NCI-H526 treated with DMSO at 0.1 percent for 48 hours (cell line): ENCODE data around the gene FGFR2.
A peak's percentile ranks its signal among the peaks of the same experiment; 100 is the strongest.
"Not testable (repeated sequence)": the region's sequence is repeated elsewhere in the genome, so short reads cannot be mapped to it uniquely, and the experiment has no call there.

Experiments used
- DNase-seq: peaks from one replicate; lab custom pipeline; 2025; lab: John Stamatoyannopoulos, UW

Gene FGFR2

DNA sequence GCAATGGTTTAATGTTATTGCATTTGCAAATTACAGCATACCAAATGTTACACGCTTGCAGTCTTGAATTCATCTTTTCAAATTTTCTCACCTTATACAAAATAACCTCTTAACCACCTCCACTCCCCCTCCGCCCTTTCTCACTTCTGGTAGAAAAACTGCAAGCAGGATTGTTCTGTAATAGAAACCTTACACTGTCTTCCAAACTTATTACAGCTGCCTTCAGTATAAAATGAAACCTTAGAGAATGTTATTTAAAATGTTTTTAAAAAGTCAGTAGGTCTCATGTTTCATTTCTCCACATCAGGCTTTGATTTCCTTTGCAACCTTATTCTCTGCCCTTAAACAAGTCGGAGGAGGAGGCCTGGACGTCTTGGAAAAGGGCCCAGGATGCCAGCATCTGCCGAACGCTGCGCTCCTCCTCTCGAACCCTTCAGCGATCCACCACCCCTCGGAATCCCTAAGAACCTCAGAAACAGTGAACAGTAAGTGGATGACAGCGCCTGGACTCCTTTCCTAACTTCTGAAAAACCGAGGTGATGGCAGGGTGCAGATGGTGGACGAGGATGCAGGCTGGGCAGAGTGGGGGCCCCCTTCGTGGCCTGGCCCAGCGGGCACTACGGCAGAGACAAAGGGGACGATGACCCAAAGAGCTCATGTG, 74.0 kb downstream of the FGFR2 start:
- no peak for DNase-seq

DNA sequence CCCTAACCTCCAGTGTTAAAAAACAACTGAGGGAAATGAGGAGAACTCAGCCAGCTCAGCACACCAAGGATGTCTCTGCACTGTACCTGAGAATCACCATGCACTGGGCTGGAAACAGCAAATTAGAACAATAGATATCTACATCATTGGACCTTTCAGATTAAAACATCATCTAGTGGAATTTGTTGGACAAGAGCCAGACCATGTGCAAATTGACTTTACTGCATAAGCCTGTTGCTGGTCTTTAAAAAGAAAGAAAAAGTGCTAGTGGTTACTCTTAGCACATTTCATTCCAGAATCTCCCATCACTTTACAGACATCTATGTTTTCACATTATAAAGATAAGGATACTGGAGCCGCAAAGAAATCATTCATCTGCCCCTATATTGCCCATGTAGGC, 75.4 kb downstream of the FGFR2 start:
- no peak for DNase-seq

DNA sequence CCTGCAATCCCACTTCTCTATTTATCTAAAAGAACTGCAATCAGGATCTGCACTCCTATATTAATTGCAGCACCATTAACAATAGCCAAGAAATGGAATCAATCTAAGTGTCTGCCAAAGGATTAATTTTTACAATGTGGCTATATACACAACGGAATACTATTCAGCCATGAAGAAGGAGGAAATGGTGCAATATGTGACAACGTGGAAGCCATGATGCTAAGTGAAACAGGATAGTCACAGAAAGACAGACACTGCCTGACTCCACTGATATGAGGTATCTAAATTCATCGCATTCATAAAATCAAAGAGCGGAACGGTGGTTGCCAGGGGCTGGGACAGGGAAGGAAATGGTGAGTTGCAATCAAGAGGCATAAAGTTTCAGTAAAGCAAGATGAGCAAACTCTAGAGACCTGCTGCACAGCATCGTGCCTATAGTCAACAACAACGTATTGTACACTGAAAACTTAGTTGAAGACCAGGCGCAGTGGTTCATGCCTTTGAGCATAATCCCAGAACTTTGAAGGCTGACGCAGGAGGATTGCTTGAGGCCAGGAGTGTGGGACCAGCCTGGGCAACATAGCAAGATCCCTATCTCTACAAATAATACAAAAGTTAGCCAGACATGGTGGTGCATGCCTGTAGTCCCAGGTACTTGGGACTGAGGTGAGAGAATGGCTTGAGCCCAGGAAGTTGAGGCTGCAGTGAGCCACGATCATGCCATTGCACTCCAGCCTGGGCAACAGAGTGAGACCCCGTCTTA, 76.3 kb downstream of the FGFR2 start:
- DNase-seq, result no peak

DNA sequence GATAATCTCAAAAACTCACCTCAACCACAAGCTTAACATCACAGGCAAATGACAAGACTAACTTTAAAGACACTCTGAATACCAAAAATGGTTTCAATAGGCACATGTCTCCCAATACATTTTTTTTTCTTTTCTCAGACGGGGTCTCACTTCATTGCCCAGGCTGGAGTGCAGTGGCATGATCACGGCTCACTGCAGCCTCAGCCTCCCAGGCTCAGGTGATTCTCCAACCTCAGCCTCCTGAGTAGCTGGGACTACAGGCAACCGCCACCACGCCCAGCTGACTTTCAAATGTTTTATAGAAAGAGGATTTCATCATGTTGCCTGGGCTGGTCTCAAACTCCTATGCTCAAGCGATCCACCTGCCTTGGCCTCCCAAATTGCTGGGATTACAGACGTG, 77.7 kb downstream of the FGFR2 start:
- not testable (repeated sequence) for DNase-seq

DNA sequence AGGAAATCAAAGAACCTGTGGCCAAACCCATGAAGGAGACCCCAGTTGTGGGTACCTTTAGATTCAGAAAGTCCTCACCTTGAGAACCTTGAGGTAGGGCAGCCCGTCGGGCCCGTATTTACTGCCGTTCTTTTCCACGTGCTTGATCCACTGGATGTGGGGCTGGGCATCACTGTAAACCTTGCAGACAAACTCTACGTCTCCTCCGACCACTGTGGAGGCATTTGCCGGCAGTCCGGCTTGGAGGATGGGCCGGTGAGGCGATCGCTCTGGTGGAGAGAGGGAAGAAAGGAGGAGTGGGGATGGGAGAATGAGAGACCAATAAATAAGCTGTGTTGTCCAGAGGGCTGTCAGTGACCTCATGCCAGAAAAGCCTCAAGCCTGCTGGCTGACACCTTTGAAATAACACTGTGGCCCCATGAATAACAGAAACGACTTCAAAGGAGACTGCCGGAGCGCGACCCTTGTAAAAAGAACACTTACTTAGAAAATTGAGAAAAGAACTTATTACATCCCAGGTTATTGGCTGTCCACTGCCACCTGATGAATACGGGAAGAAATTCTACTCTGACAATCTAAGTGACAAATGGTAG, 78.2 kb downstream of the FGFR2 start:
- DNase-seq, result no peak

DNA sequence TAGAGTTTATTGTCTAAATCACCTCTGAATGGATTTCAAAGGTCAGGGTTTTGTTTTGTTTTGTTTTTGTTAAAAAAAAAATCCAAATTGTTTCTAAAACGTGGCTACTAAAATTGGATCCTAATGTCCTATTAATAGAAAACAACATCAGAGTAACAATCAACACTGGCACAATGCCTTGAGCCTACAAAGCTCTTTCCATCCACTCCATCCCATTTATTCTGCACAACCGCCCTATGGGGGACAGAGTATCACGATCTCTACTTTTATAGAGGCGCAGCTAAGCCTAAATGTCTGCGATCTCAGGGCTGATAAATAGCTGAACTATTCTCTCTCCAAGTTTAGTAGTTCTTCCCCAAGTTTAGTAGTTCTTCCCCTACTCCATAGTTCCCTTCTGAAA, 78.8 kb downstream of the FGFR2 start:
- no peak for DNase-seq

DNA sequence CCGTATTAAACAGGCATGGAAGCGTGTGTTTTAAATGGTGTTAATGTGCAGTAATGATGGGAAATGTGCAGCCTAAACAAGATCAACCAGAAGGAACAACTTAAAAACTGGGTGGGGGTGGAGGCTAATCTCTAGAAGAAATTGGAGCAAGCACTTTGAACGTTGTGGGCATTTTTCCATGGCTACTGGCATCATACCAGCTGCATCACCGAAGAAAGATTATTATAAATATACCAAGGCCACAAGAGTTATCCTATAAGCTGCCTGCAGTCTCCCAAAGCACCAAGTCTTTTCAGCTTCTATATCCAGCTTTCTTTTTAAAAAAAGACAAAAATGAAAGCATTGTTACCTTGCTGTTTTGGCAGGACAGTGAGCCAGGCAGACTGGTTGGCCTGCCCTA, 79.9 kb downstream of the FGFR2 start:
- no peak for DNase-seq

DNA sequence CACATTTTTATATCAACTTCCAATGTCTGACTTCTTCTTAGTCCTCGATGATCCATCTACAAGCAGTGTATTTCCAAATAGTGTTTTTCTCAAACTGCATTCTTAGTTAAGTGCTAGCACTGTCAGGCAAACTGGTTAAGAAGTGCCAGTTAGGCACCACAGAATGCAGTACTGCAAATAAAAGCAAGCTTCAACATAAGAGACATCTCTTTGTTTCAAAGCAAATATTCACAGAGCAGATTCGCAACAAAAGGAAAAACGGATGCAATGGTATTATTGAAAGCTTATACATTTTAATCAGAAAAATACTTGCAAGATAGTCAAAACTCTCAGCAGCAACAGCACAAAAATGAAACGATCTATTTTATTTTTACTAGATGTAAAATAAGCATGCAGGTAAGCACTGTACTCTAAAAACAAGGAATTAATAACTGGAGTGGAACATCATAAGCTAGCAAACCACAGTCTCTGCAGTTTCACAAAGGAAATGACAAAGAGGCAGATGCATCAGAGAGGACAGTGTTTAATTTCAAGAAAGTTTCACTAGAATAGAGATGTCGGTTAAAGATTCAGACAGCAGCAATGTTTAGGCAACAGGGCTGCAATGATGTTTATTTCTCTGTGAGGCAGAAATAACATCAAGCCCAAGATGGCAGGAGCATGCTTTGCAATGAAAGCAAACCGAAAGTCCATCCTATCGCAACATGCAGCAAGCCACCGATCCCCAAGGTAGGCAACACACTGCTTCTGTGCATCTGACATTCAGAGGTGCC, 82.0 kb downstream of the FGFR2 start:
- no peak for DNase-seq

DNA sequence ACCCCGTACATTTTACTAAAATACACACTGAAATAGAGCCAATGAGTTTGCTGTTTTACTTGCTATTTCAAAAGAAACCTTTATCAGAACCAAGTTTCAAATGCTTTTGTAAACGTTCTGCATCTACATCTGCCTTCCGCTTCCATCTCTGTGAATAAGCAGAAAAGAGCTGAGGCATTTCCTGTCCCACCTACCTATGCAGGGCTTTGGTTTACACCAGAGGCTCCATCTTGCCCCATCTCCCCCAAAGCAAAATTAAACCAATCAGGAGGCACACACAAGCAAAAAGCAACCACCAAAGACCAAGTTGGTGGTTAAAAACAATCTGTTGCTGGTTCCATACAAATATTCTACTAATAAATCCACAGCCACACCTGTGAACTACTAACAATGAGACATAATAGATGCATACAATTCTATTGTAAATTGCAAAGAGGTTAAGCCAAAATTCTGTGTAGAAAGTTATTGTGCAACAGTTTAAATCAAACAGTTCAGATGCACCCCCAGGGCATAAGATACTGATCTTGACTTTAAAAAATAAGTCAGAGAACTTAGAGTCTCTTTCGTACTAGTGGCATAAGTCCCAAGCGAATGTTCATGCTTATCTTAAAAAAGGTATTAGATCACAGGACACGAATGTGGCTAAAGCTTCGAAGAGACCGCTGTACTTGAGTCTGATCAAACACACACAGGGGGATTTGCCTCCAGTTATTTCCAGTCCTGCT, 83.9 kb downstream of the FGFR2 start:
- DNase-seq, result no peak

DNA sequence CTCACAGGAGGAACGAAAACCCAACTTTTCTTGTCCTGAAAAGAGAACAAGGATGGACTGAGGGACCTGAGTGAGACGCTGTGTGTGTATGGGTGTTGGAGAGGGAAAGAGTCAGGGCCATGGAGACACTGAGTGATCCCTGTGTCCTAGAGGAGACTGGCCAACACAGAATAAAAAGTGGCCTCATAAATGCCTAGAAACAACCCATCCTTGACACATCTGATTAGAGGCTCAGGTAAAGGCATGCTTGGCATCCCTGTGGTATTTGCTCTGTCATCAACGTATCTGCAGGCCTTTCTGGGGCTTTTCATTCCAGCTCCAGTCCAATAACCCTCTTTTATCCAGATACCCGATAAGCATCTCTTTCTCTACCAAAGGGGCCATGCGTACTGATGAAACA, 86.3 kb downstream of the FGFR2 start:
- DNase-seq, result no peak

DNA sequence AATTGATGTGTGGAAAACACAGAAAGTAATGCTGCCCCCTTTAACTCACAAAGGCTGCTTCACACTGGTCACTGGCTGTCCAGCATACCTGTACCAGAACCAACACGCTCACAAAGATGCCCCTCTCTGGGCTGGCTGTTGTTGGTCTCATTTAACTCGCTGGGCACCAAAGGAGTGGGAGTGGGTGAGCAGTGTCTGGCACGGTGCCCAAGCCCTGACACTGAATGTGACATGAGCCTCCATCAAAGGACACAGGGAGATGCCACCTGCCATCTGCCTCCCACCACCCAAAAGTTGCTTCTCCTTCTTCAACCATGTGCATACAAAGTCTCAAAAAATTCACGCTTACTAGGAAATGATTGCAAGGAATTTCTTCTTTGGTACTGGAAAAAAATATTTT, 86.8 kb downstream of the FGFR2 start:
- DNase-seq, result no peak

DNA sequence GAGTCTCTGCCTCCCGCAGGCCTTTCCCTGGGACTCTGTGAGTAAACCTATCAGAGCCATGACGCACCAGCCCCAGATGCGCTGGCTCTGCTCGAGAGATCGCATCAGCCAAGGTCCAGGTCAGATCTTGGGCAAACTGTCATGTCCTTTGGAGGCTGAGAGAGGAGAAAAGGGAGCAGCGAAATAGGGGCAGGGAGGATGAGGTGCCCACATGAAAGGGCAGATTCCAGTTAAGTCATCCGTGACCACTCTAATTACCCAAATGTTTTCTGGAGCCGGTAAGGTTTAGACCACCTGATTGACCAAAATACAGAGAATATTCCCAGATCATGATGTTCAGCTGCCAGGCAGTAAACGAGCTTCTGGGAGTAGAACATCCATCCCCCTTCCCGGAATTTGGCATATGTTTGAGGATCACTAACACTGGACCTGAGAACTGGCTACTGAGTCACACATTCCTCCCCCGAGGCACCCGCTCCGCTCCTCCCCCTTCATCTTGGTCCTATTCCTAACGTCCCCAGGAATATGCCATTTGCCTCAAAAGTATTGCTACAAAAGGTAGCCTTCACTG, 88.0 kb downstream of the FGFR2 start:
- no peak for DNase-seq

DNA sequence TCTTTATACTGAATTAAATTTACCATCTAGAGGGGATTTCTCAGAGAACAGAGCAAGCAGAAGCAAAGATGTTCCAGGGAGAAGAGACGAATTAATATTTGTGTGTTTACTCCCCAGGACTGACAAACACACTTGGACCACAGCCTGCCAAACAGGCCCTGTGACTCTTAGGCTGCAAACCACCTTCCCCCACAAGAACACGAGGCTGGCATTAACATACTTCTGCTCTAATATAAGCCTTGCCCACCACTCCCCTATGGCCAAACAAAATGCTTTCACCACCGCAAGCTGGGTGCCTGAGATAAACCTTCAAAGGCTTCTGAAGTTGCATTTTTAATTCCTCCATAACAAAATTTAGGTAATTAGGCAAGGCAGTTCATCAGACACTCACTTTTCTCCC, 88.4 kb downstream of the FGFR2 start:
- DNase-seq, result no peak

DNA sequence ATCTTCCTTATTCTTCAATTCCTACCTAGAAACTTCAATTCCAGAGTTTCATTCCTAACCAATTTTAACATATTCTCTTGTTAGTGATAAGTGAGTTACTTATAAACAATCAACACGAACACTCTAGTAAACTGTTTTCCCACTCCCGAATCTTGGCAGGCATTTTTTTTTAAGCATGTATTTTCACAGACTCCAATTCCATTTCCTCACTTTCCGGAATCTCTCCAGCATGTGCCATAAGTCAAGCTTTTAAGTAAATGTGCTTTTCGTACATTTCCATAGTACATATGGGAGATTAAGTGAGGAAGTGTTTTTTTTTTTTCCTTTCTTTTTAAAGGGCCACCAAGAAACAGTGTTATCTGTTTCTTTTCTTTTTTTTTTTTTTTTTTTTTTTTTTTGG, 89.1 kb downstream of the FGFR2 start:
- no peak for DNase-seq

DNA sequence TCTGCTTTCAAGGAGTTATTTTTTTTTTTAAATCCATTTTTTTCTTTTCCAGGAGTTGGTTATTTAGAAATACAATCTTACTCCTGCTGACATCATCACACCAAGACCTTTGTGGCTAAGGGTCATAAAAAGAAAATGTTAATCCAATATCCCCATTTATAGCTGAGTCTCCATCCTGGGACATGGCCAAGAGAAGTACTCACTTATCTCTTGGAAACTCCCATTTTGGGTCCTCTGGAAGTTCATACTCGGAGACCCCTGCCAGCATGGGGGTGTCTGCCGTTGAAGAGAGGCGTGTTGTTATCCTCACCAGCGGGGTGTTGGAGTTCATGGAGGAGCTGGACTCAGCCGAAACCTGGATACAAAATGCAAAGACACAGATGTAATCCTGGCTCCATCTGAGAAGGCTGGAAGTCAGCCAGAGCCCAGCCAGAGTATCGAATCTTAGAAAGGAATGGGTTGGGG, 94.6 kb downstream of the FGFR2 start:
- no peak for DNase-seq

DNA sequence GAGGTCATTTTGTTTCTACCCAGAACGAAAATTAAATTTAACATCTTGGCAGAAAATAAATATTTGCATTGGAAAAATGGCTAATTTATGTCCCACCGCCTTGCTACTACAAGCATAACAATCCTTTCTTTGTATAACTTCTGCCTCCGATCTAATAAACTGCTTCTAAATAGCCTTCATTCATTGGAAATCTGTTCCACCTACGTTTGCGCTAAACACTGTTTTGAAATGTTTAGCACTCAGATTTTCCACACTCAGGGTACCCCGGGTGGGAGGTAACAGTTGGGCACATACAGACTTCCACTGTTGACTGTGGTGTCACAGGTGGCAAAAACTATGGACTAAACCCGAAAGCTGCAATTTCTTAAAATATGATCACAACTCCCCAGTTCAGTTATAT, 96.4 kb downstream of the FGFR2 start:
- peak; percentile 21 for DNase-seq

DNA sequence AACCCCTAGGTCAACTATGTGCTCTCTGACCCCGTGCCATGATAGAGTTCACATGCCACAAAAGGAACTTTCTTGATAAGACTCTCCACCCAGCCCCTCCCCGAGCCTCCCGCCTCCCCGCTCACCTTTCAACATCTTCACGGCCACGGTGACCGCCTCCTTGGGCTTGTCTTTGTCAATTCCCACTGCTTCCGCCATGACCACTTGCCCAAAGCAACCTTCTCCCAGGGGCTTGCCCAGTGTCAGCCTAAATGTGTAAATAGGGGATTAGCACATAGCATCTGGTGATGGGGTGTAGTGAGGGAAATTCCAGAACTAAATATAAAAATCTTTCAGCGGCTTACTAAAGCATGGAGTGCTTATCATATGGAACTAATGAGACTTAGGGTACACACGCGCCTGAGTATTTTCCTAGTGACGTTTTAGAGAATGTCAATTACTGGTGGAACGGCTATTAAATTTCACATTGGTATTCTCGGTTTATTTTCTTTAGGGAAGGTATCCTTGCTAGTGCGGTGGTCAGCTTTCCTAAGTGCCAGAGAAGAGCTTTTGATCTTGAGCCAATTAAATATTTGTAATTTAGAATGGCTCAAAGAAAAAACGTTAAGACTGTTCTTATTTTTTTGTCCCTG, 97.4 kb downstream of the FGFR2 start:
- no peak for DNase-seq

DNA sequence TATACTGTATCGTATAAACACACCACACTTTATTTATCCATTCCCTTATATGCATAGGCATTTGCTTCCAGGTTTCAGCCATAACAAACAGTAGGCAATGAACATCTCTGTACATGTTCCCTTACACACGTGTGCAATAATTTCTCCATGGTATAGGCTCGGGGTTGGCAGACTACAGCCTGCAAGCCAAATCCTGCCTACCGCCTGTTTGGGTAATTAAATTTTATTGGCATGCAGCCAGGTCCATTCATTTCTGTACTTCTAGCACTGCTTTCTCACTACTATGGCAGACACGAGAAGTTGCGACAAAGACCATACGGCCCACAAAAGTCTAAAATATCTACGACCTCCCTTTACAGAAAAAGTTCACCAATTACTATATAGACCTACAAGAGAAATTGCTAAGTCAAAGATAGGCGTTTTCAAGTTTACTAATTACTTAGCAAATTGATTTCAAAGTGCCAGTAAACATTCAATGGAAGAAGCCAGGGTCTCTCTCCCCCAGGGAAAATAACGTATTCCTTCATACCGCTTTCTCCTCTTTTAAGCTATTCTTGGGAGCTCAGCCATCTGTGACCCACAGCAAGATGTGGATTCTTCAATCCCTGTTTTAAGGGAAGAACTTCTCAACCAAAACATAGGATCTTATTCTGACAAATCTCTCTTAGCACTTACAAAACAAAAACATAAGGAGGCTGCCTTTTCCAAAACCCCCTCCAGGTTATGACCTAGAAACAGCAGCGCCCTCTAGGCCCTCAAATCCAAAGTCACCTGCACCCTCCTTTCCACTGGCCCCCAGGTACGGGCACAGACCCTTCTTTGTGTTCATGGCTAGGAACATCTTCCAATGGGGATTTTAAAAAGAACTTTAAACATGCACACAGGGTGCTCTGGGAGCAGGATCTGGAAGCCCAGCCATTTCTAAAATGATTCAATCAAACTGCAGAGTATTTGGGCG, 100.5 kb downstream of the FGFR2 start:
- DNase-seq, result peak; percentile 29

DNA sequence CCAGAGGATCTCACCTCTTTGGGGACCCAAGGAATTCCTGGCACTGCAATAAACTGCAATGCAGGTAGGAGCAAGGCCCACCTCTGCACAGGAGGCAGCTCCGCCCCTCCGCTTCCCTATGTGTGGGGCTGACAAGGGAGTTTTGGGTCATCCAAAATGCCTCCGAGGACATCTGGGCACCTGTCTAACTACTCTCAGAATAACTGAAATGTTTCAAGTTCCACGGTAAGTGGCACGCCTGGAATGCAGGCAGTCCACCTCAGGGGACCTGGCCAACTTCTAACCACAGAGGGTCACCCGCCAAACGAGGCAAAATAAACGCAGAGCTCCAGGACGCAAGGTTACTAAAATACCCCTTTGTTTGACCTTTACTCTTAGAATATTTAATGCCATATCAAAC, 102.5 kb downstream of the FGFR2 start:
- no peak for DNase-seq

DNA sequence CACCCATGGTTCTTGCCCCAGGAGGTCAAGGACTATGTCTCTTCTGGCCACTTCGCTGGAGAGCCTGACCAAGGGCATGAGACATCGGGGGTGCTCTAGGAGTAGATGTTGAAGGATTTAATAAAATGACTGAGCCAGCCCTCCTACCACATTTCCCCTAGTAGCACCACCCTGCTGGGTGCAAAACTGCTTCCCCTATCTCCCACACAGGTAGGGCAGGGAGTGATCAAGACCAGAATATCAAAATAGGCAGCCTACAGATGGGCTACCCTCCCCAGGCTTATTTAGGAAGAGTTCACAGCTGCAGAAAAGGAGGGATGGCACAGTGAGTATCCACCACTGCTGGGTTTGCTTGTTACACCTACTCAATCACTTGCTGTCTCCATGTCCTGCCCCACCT, 103.9 kb downstream of the FGFR2 start:
- no peak for DNase-seq
